A673 (cell line): ENCODE data around the gene SLC25A52. TPM values are rescaled to one million over a fixed set of nuclear protein-coding genes. Genes with fewer than 3 reads are reported as not detected.

Experiments
- BruUV-seq: library from RNA; stranded (reverse); fragments of 400-500 nt; replicated peaks from 2 replicates; lab custom pipeline; 2021; lab: Mats Ljungman, UMichigan
- CTCF ChIA-PET: fragments of 300-600 bp; sonication (Branson Sonifier 250); formaldehyde crosslinking; loops from one replicate; lab custom pipeline; 2022; ENCODE audit warnings: antibody characterized with exemption; lab: Charles Lee
- POLR2A ChIA-PET: fragments of 300-600 bp; sonication (Branson Sonifier 250); formaldehyde crosslinking; loops from one replicate; lab custom pipeline; 2022; ENCODE audit warnings: antibody characterized with exemption; ENCODE audit not compliant: low non-redundant PET; lab: Charles Lee
- DNase-seq: peaks from one replicate; pipeline ENCODE4 v3.0.0-alpha.2; 2015; ENCODE audit warnings: low spot score
- H3K27ac ChIP-seq: fragments of 200-600 bp; sonication (generic); 2 replicates; pipeline ENCODE4 v1.5.1; 2016; ENCODE audit warnings: mixed run types, low read depth, mild to moderate bottlenecking, mixed read lengths, antibody characterized with exemption, low read length; ENCODE audit not compliant: poor library complexity, severe bottlenecking
- H3K27me3 ChIP-seq: fragments of 200-600 bp; sonication (generic); replicated peaks from 2 replicates; pipeline ENCODE4 v1.6.1; 2017; ENCODE audit warnings: mixed run types, low read depth, mild to moderate bottlenecking, mixed read lengths, antibody characterized with exemption, low read length; ENCODE audit not compliant: insufficient read depth, poor library complexity
- H3K36me3 ChIP-seq: fragments of 200-600 bp; sonication (generic); 2 replicates; pipeline ENCODE4 v1.6.1; 2016; ENCODE audit warnings: mixed run types, mild to moderate bottlenecking, mixed read lengths, antibody characterized with exemption, low read length; ENCODE audit not compliant: insufficient read depth, poor library complexity, severe bottlenecking
- H3K4me1 ChIP-seq: fragments of 200-600 bp; sonication (generic); 2 replicates; pipeline ENCODE4 v1.6.1; 2017; ENCODE audit warnings: mixed run types, mild to moderate bottlenecking, mixed read lengths, antibody characterized with exemption, low read length; ENCODE audit not compliant: insufficient read depth, poor library complexity, severe bottlenecking
- H3K4me3 ChIP-seq: fragments of 200-600 bp; sonication (generic); 2 replicates; pipeline ENCODE4 v1.5.1; 2016; ENCODE audit warnings: low read depth, mixed run types, mild to moderate bottlenecking, mixed read lengths, low read length; ENCODE audit not compliant: poor library complexity, severe bottlenecking
- H3K9me3 ChIP-seq: fragments of 200-600 bp; sonication (generic); 2 replicates; pipeline ENCODE4 v1.6.1; 2016; ENCODE audit warnings: mixed run types, low read depth, mild to moderate bottlenecking, mixed read lengths, antibody characterized with exemption, low read length; ENCODE audit not compliant: poor library complexity, severe bottlenecking
- EZH2 ChIP-seq: fragments of 200-600 bp; sonication (generic); IDR thresholded peaks from 2 replicates; pipeline ENCODE4 v1.6.1; 2017; ENCODE audit warnings: borderline replicate concordance, low read depth, mild to moderate bottlenecking, mixed read lengths, antibody characterized with exemption, low read length; ENCODE audit not compliant: poor library complexity, severe bottlenecking
- intact Hi-C: fragments of 100-400 bp; cut with micrococcal nuclease; formaldehyde crosslinking; loops from one replicate; pipeline ENCODE4 v1.10.0; 2022; ENCODE audit not compliant: unreplicated experiment
- total RNA-seq: library from RNA; stranded (reverse); gene quantifications from 2 replicates; pipeline ENCODE4 v1.2.3, GENCODE V29; 2021
- TF ChIP-seq, protein P1 (sequence below): fragments of 300-800, 200-600 bp; sonication (generic); conservative IDR thresholded peaks from 2 replicates; pipeline ENCODE4 v1.5.1; 2017; ENCODE audit warnings: low read depth, mild to moderate bottlenecking, antibody characterized with exemption, low read length, moderate library complexity, mixed read lengths

The SLC25A52 gene
- total RNA-seq, 1 experiment from 2014 or later: not detected

DNA sequence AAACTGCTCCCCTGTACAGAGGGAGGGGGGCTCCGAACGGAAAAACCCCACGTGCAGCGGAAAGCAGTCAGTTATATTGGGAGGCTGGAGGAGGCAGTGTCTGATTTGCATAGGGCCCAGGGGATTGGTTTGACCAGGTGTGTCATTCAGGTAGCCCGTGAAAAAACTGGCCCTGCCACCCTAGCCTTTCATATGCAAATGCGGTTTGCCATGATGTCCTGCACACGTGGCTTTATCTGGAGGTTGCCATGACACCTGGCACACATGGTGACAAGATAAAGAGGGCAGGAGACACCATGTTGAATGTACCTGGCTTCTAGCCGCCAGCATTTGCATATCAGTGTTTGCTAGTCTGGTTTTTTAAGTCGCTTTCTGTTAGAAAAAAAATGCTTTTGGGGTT, 20.5 kb downstream of the SLC25A52 start:
- POLR2A ChIA-PET: no interaction called here
- no peaks in the 10 kb centered on the region for H3K27me3 ChIP-seq
- H3K27ac ChIP-seq: no peak overlapping the region
- CTCF ChIA-PET: no interaction called here
- no peak for DNase-seq
- no peak overlapping the region for H3K4me3 ChIP-seq
- H3K36me3 ChIP-seq: no peaks in the 10 kb centered on the region
- no TSS peak for BruUV-seq
- TF ChIP-seq EZH2: no peak
- H3K9me3 ChIP-seq: no peaks in the 10 kb centered on the region
- no peaks in the 10 kb centered on the region for H3K4me1 ChIP-seq
- intact Hi-C loops: loop anchor here (2.0 to 5.0 kb wide), 2 partner anchors 77 to 237 kb away; no protein-coding TSS in a partner anchor

DNA sequence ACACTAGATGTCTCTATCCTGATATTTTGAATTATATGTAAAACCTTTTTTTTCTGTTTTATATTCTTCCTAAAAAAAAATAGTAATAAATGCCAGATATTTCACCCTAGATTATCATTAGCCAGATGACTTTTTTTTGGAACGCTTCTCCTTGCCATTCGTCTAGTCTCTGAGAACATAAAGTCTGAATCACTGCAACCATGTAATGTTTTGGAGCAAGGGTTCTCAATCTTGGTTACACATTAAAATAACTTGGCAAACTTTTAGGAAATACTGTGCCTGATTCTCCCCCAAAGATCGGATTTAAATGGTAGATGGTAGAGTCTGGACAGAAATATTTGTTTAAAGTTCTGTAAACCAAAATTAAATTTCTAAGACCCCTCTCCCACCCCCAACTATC, 21.0 kb downstream of the SLC25A52 start:
- H3K27ac ChIP-seq: no peak overlapping the region
- DNase-seq: no peak
- TF ChIP-seq, protein P1, sequence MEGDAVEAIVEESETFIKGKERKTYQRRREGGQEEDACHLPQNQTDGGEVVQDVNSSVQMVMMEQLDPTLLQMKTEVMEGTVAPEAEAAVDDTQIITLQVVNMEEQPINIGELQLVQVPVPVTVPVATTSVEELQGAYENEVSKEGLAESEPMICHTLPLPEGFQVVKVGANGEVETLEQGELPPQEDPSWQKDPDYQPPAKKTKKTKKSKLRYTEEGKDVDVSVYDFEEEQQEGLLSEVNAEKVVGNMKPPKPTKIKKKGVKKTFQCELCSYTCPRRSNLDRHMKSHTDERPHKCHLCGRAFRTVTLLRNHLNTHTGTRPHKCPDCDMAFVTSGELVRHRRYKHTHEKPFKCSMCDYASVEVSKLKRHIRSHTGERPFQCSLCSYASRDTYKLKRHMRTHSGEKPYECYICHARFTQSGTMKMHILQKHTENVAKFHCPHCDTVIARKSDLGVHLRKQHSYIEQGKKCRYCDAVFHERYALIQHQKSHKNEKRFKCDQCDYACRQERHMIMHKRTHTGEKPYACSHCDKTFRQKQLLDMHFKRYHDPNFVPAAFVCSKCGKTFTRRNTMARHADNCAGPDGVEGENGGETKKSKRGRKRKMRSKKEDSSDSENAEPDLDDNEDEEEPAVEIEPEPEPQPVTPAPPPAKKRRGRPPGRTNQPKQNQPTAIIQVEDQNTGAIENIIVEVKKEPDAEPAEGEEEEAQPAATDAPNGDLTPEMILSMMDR: no peak
- no peak for TF ChIP-seq EZH2
- H3K27me3 ChIP-seq: no peaks in the 10 kb centered on the region
- H3K36me3 ChIP-seq: no peaks in the 10 kb centered on the region
- CTCF ChIA-PET: no interaction called here
- no peak overlapping the region for H3K4me3 ChIP-seq
- no TSS peak for BruUV-seq
- intact Hi-C loops: loop anchor here (2.0 to 5.0 kb wide), 2 partner anchors 78 to 237 kb away; no protein-coding TSS in a partner anchor
- H3K4me1 ChIP-seq: no peaks in the 10 kb centered on the region
- POLR2A ChIA-PET: no interaction called here
- no peaks in the 10 kb centered on the region for H3K9me3 ChIP-seq

DNA sequence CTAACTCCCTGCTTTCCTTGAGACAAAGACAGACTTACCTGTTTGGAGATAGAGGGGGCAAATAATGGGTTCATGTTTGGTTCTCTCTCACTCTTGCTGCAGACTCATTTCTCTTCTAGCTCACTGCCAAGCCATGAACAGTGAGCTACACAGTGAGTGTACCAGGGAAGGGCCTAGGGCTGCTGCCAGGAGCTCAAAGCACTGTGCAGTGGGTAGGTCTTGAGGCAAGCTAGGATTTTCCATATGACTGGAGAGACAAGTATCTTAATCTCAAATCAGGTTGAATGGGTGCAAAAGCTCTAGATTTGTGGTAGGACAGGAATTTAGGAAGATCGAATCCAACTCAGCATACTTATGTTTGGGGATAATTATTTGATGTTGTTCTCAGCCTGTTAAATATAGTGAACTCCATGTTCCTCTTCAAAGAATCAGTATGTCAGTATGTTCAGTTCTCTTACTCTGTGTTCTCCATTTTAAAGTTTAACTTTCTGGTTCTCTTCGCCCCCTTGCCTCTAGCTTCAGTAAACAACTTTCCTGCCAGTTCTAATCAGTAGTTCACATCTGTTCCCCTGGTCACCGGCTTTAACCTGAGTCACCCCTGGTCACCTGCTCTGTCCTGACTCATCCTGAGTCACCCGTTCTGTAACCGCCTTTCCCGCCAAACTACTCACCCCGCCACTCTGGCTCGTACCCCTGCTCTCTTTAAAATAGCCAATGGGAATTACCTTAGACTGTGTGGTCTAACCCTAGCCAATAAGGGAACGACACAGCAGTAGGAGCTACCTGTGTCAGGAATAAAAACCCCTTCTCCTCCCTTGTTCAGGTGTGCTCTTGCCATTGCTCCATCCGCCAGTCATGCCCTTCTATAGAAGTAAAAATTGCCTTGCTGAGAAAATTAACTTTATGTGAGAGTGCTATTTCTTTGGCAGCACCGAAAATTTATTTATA, 21.9 kb downstream of the SLC25A52 start:
- TF ChIP-seq, protein P1: no peak
- TF ChIP-seq EZH2: no peak
- no peak overlapping the region for H3K4me3 ChIP-seq
- intact Hi-C loops: no loop called here
- no peaks in the 10 kb centered on the region for H3K9me3 ChIP-seq
- H3K27ac ChIP-seq: no peak overlapping the region
- BruUV-seq: no TSS peak
- no peak for DNase-seq
- peaks cover 4% of the 10 kb centered on the region for H3K27me3 ChIP-seq
- ChIA-PET CTCF (no interaction called here), POLR2A (no interaction called here)
- H3K4me1 ChIP-seq: no peaks in the 10 kb centered on the region
- H3K36me3 ChIP-seq: no peaks in the 10 kb centered on the region
